LNCAP (cell line): ENCODE results near the gene MAN2A1.

Experiments used
- TF ChIP-seq, protein P1 (sequence below): fragments of 450-650 bp; IDR thresholded peaks from 2 replicates; pipeline ENCODE4 v1.5.1; 2017; ENCODE audit warnings: mild to moderate bottlenecking

The MAN2A1 gene

GRCh38 chr5:109709225-109709624 lies 19.5 kb downstream of the MAN2A1 start:
- TF ChIP-seq, protein P1, sequence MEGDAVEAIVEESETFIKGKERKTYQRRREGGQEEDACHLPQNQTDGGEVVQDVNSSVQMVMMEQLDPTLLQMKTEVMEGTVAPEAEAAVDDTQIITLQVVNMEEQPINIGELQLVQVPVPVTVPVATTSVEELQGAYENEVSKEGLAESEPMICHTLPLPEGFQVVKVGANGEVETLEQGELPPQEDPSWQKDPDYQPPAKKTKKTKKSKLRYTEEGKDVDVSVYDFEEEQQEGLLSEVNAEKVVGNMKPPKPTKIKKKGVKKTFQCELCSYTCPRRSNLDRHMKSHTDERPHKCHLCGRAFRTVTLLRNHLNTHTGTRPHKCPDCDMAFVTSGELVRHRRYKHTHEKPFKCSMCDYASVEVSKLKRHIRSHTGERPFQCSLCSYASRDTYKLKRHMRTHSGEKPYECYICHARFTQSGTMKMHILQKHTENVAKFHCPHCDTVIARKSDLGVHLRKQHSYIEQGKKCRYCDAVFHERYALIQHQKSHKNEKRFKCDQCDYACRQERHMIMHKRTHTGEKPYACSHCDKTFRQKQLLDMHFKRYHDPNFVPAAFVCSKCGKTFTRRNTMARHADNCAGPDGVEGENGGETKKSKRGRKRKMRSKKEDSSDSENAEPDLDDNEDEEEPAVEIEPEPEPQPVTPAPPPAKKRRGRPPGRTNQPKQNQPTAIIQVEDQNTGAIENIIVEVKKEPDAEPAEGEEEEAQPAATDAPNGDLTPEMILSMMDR = no peak

DNA sequence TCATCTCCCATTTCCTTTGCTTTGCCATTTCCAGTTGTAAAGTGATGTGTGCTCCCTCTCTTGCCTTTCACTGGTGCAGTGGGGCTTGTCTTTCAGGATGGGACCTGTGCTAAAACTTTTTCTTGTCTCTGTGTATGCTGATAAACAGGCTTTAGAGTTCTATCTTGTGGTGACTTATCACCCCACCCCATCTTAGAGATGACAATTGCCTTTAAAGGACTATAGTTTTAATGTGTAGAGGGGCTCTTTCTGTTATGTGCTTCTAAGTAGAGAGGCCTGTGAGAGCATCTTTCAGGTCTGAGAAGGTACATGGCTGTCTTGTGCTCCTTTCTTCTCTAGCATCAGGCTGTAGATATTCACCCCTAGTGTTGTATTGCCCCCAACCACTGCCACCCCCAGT lies 21.9 kb downstream of the MAN2A1 start:
- TF ChIP-seq, protein P1 = no peak

GRCh38 chr5:109713453-109713852 lies 23.7 kb downstream of the MAN2A1 start:
- TF ChIP-seq, protein P1 = no peak

- TF ChIP-seq, protein P1 = no peak
Observed at GRCh38 chr5:109714592-109714991, 24.9 kb downstream of the MAN2A1 start.

DNA sequence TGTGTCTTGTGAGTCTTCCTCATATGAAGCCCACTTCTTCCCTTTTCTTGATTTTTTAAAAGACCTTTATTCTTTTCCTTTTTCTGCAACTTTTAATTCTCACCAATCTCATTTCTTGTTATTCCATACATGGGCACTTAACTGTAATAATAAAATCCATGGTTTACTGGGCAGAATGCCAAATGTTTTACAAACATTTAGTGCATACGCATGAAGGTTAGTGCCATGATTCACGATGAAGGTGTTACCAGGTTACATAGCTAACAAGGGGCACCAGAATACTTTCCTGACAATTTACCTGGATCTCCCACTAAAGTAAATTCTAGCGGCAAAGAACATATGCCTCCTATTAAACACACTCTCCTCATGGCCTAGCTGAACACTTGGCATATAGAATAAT lies 28.5 kb downstream of the MAN2A1 start:
- TF ChIP-seq, protein P1 = no peak

DNA sequence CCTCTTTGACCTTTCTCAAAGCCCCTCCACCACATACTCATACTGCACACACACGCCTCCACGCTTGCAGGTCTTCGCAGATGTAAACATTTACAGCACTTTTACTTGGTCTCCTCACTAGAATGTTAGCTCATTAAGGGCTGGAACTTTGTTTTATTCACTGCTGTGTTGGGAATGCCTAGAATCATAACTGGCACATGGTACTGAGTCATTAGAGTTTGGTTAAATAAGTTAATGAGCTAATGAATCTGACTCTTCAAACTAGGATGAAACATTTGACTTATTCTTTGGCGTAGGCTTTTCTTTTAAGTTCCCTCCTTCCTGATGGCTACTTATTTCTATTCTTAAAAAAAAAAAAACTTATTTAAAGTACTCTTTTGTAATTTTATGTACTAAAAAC lies 28.9 kb downstream of the MAN2A1 start:
- TF ChIP-seq, protein P1 = no peak

DNA sequence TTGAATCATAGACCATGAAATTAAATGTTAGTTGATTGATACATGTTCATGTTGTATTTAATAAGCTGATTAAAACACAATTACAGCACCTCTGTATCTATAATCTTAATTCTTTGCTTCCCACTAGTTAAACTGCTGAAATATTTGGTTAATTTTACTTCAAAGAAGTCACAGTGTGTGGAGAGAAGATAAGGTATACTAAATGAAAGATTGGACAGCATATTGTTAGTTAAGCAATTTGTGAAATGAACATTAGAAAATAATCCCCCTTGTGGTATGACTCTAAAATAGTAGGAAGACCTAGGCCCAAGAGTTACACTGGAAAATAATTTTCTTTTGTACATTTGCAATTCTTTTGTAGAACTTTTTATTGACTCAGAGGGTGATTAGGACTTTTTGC lies 30.3 kb downstream of the MAN2A1 start:
- TF ChIP-seq, protein P1 = no peak

DNA sequence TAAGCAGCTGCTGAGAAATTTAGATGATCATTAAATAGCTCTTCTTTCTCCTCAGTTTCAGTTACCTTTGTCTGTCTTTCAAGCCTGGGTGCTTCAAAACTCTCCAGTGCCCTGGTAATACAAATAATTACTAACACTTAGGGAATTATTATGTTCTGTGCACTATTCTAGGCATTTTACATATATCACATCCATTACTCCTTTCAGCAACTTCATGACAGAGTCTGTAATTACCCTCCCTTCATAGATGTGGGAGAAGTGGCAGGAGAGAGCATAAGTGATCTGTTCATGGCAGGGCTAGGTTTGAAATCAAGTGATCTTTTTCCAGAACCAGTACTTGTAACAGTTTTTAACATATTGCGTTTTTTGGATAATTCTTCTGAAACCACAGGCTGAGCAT lies 32.0 kb downstream of the MAN2A1 start:
- TF ChIP-seq, protein P1 = no peak
